ENCODE data around the gene MYLK. TPM values are rescaled to one million over a fixed set of nuclear protein-coding genes. Genes with fewer than 3 reads are reported as not detected.
"Not testable (repeated sequence)": the region's sequence is repeated elsewhere in the genome, so short reads cannot be mapped to it uniquely, and the experiment has no call there.

MYLK gene
- polyA plus RNA-seq, 3 donors = 0.35 to 1.3 (median 0.51) TPM

DNA sequence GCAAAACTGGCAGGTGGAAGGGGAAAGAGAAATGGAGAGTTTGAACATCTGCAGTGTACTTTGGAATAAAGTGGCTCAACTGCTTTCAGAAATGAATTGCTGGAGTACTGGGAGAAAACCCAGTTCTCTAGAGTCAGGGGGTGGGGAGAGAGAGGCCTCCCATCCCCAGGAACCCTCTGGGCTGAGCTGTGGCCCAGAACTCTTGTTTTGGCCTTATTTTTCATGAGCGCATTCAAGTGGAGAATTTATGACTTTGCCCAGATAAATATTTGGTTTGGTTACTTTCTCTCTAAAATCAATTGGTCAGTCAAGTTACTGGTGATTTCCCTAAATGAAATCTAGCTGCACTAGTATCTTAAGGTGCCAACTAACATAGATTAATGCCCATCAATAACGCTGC, 270.6 kb downstream of the MYLK start:
- Mint-ChIP-seq H3K9me3 (peaks cover 0 to 5% (median 0%) of the 10 kb centered on the region in 7 donors), H3K36me3 (peaks cover 18 to 23% of the 10 kb centered on the region in 2 donors), H3K27me3 (ENCODE audit: low read depth in 3 of 3) (no peaks in the 10 kb centered on the region), H3K4me1 (peaks cover 21% of the 10 kb centered on the region), H3K27ac (no peak overlapping the region), H3K4me3 (no peak overlapping the region)
- Histone ChIP-seq H3K36me3 (replicated peaks in 1 of 2; ENCODE audit: control insufficient read depth in 1 of 2, insufficient read depth in 2 of 2, low read length in 2 of 2) (peaks cover 0 to 8% of the 10 kb centered on the region in 2 donors), H3K9me3 (replicated peaks in 1 of 2; ENCODE audit: control insufficient read depth in 1 of 2, insufficient read depth in 1 of 2, low read length in 2 of 2) (no peaks in the 10 kb centered on the region), H3K4me2 (replicated peaks; ENCODE audit: extremely low read depth, low read length, poor library complexity, severe bottlenecking) (no peak overlapping the region), H3K79me2 (ENCODE audit: insufficient read depth, low read length) (no peaks in the 10 kb centered on the region), H3K27ac (ENCODE audit: low read depth in 1 of 2, low read length in 2 of 2) (no peak overlapping the region), H3K9ac (ENCODE audit: insufficient read depth, low read length, poor library complexity, severe bottlenecking) (no peak overlapping the region), H2AFZ (ENCODE audit: insufficient read depth, low read depth, low read length, poor library complexity, severe bottlenecking) (no peak overlapping the region), H3K4me1 (ENCODE audit: control insufficient read depth in 1 of 2, insufficient read depth in 2 of 2, low read length in 2 of 2) (peaks cover 18 to 23% of the 10 kb centered on the region in 2 donors), H4K20me1 (ENCODE audit: insufficient read depth, low read length) (no peaks in the 10 kb centered on the region), H3K27me3 (ENCODE audit: control insufficient read depth in 2 of 2, insufficient read depth in 2 of 2, low read length in 2 of 2) (no peaks in the 10 kb centered on the region), H3K4me3 (replicated peaks in 1 of 3; ENCODE audit: low read depth in 2 of 3, low read length in 3 of 3) (no peak overlapping the region)
- intact Hi-C loops (cut with micrococcal nuclease) = no loop called here
- TF ChIP-seq, protein P1, sequence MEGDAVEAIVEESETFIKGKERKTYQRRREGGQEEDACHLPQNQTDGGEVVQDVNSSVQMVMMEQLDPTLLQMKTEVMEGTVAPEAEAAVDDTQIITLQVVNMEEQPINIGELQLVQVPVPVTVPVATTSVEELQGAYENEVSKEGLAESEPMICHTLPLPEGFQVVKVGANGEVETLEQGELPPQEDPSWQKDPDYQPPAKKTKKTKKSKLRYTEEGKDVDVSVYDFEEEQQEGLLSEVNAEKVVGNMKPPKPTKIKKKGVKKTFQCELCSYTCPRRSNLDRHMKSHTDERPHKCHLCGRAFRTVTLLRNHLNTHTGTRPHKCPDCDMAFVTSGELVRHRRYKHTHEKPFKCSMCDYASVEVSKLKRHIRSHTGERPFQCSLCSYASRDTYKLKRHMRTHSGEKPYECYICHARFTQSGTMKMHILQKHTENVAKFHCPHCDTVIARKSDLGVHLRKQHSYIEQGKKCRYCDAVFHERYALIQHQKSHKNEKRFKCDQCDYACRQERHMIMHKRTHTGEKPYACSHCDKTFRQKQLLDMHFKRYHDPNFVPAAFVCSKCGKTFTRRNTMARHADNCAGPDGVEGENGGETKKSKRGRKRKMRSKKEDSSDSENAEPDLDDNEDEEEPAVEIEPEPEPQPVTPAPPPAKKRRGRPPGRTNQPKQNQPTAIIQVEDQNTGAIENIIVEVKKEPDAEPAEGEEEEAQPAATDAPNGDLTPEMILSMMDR (IDR thresholded peaks at IDR 0.05) = no peak
- DNase-seq = no peak
- WGBS (ENCODE audit: insufficient coverage) = no CpG with 5 or more reads among the region's 2 CpGs

DNA sequence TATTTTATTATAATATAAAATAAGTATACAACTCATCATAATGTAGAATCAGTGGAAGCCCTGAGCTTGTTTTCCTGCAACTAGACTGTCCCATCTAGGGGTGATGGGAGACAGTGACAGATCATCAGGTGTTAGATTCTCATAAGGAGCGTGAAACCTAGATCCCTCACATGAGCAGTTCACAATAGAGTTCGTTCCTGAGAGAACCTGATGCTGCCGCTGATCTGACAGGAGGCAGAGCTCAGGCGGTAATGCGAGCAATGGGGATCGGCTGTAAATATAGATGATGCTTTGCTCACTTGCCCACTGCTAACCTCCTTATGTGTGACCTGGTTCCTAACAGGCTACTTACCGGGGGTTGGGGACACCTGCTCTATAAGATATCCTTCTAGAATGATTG, 272.5 kb downstream of the MYLK start:
- H3K27me3 Mint-ChIP-seq (ENCODE audit: low read depth in 3 of 3); H3K9me3 ChIP-seq (replicated peaks in 1 of 2; ENCODE audit: control insufficient read depth in 1 of 2, insufficient read depth in 1 of 2, low read length in 2 of 2); H3K27ac Mint-ChIP-seq; intact Hi-C loops (cut with micrococcal nuclease); H3K4me3 Mint-ChIP-seq; H2AFZ ChIP-seq (ENCODE audit: insufficient read depth, low read depth, low read length, poor library complexity, severe bottlenecking); H3K27me3 ChIP-seq (ENCODE audit: control insufficient read depth in 2 of 2, insufficient read depth in 2 of 2, low read length in 2 of 2); H3K27ac ChIP-seq (ENCODE audit: low read depth in 1 of 2, low read length in 2 of 2); H3K36me3 ChIP-seq (replicated peaks in 1 of 2; ENCODE audit: control insufficient read depth in 1 of 2, insufficient read depth in 2 of 2, low read length in 2 of 2); H3K4me1 ChIP-seq (ENCODE audit: control insufficient read depth in 1 of 2, insufficient read depth in 2 of 2, low read length in 2 of 2); DNase-seq; H3K79me2 ChIP-seq (ENCODE audit: insufficient read depth, low read length); H3K4me2 ChIP-seq (replicated peaks; ENCODE audit: extremely low read depth, low read length, poor library complexity, severe bottlenecking); H4K20me1 ChIP-seq (ENCODE audit: insufficient read depth, low read length); H3K4me1 Mint-ChIP-seq; H3K9ac ChIP-seq (ENCODE audit: insufficient read depth, low read length, poor library complexity, severe bottlenecking); H3K9me3 Mint-ChIP-seq; H3K4me3 ChIP-seq (replicated peaks in 1 of 3; ENCODE audit: low read depth in 2 of 3, low read length in 3 of 3): not testable (repeated sequence)
- H3K36me3 Mint-ChIP-seq = peaks cover 18 to 23% of the 10 kb centered on the region in 2 donors
- 100% methylated on average over 5 of the region's 7 CpGs for WGBS (ENCODE audit: insufficient coverage)

All from CD14-positive monocyte (primary cell).